ENCODE results near the gene VPS9D1. TPM values are rescaled to one million over a fixed set of nuclear protein-coding genes. Genes with fewer than 3 reads are reported as not detected.
"Not testable (repeated sequence)": the region's sequence is repeated elsewhere in the genome, so short reads cannot be mapped to it uniquely, and the experiment has no call there.

VPS9D1 gene
- polyA plus RNA-seq, 1 donor from 2014 or later, result 29.9 TPM

- H3K9ac ChIP-seq (ENCODE audit: low read length), result no peak overlapping the region
- no peak overlapping the region for H3K4me2 ChIP-seq (ENCODE audit: low read length)
- no peak for TF ChIP-seq SMC3 (conservative IDR thresholded peaks at IDR 0.05; ENCODE audit: poor library complexity)
- H3K9me3 ChIP-seq (ENCODE audit: low read length), result no peaks in the 10 kb centered on the region
- H3K9me2 ChIP-seq (ENCODE audit: insufficient read depth, low read length), result no peaks in the 10 kb centered on the region
- H3F3A ChIP-seq (ENCODE audit: insufficient read depth, low read length, poor library complexity, severe bottlenecking), result no peaks in the 10 kb centered on the region
- no peaks in the 10 kb centered on the region for H3K27me3 ChIP-seq (ENCODE audit: insufficient read depth, low read depth, low read length)
- no peak overlapping the region for H3K27ac ChIP-seq (ENCODE audit: low read length)
- no peaks in the 10 kb centered on the region for H3K79me2 ChIP-seq (replicated peaks; ENCODE audit: insufficient read depth, low read length)
- H4K20me1 ChIP-seq (ENCODE audit: insufficient read depth), result no peaks in the 10 kb centered on the region
- H3K4me3 ChIP-seq (ENCODE audit: low read length), result no peak overlapping the region
- H2AFZ ChIP-seq (ENCODE audit: low read depth, low read length), result no peak overlapping the region
- H3K36me3 ChIP-seq (ENCODE audit: insufficient read depth, low read length), result no peaks in the 10 kb centered on the region
Observed at GRCh38 chr16:89668790-89669158, 51.9 kb downstream of the VPS9D1 start.

GRCh38 chr16:89667633-89668032 is 53.1 kb downstream of the VPS9D1 start:
- no peak overlapping the region for H3K27ac ChIP-seq (ENCODE audit: low read length)
- no peaks in the 10 kb centered on the region for H3K9me2 ChIP-seq (ENCODE audit: insufficient read depth, low read length)
- no peak overlapping the region for H3K4me3 ChIP-seq (ENCODE audit: low read length)
- no peak overlapping the region for H2AFZ ChIP-seq (ENCODE audit: low read depth, low read length)
- no peak for TF ChIP-seq RAD21 (conservative IDR thresholded peaks at IDR 0.05)
- no peak for TF ChIP-seq REST (IDR thresholded peaks at IDR 0.05; ENCODE audit: borderline replicate concordance)
- H3K9ac ChIP-seq (ENCODE audit: low read length), result no peak overlapping the region
- H4K20me1 ChIP-seq (ENCODE audit: insufficient read depth), result no peaks in the 10 kb centered on the region
- no peaks in the 10 kb centered on the region for H3K27me3 ChIP-seq (ENCODE audit: insufficient read depth, low read depth, low read length)
- H3K79me2 ChIP-seq (replicated peaks; ENCODE audit: insufficient read depth, low read length), result no peaks in the 10 kb centered on the region
- no peaks in the 10 kb centered on the region for H3K36me3 ChIP-seq (ENCODE audit: insufficient read depth, low read length)
- no peaks in the 10 kb centered on the region for H3F3A ChIP-seq (ENCODE audit: insufficient read depth, low read length, poor library complexity, severe bottlenecking)
- no peaks in the 10 kb centered on the region for H3K9me3 ChIP-seq (ENCODE audit: low read length)
- H3K4me2 ChIP-seq (ENCODE audit: low read length), result no peak overlapping the region

DNA sequence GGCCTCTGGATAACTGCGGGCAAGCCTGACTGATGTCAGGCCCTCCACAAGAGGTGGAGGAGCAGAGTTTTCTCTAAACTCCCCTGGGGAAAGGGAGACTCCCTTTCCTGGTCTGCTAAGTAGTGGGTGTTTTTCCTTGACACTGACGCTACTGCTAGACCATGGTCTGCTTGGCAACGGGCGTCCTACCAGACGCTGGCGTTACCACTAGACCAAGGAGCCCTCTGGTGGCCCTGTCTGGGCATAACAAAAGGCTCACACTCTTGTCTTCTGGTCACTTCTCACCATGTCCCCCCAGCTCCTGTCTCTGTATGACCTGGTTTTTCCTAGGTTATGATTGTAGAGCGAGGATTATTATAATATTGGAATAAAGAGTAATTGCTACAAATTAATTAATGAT is 53.7 kb downstream of the VPS9D1 start:
- H4K20me1 ChIP-seq (ENCODE audit: insufficient read depth); H3K27ac ChIP-seq (ENCODE audit: low read length); H3K79me2 ChIP-seq (replicated peaks; ENCODE audit: insufficient read depth, low read length); H2AFZ ChIP-seq (ENCODE audit: low read depth, low read length); H3K9me3 ChIP-seq (ENCODE audit: low read length); H3F3A ChIP-seq (ENCODE audit: insufficient read depth, low read length, poor library complexity, severe bottlenecking); H3K9me2 ChIP-seq (ENCODE audit: insufficient read depth, low read length); H3K4me2 ChIP-seq (ENCODE audit: low read length); H3K36me3 ChIP-seq (ENCODE audit: insufficient read depth, low read length); H3K4me3 ChIP-seq (ENCODE audit: low read length); H3K27me3 ChIP-seq (ENCODE audit: insufficient read depth, low read depth, low read length); H3K9ac ChIP-seq (ENCODE audit: low read length): not testable (repeated sequence)

DNA sequence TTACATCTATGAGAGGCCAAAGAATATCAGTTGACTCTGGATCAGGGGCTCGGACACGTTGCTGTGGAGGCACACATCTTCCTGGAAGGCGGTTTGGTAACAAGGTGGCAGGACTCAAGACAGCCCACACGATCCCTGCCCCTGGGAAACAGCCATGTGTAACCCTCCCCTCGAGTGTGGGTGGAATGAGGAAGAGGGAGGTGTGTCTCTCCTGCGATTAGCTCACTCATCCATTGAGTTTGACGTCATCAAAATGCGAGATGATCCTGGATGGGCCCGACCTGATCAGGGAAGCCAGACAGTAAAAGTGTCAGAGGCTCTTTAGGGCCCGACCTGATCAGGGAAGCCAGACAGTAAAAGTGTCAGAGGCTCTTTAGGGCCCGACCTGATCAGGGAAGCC is 56.5 kb downstream of the VPS9D1 start:
- H3K9me2 ChIP-seq (ENCODE audit: insufficient read depth, low read length); H3K4me2 ChIP-seq (ENCODE audit: low read length); H2AFZ ChIP-seq (ENCODE audit: low read depth, low read length); H3F3A ChIP-seq (ENCODE audit: insufficient read depth, low read length, poor library complexity, severe bottlenecking); H3K27ac ChIP-seq (ENCODE audit: low read length); H3K9me3 ChIP-seq (ENCODE audit: low read length); H3K79me2 ChIP-seq (replicated peaks; ENCODE audit: insufficient read depth, low read length); H3K4me3 ChIP-seq (ENCODE audit: low read length); H3K9ac ChIP-seq (ENCODE audit: low read length); H3K27me3 ChIP-seq (ENCODE audit: insufficient read depth, low read depth, low read length); H4K20me1 ChIP-seq (ENCODE audit: insufficient read depth): not testable (repeated sequence)
- peaks cover 11% of the 10 kb centered on the region for H3K36me3 ChIP-seq (ENCODE audit: insufficient read depth, low read length)

All from neural cell (in vitro differentiated cells).